Cardiac muscle cell (in vitro differentiated cells and primary cell): ENCODE results near the gene LAMTOR4. TPM values are rescaled to one million over a fixed set of nuclear protein-coding genes. Genes with fewer than 3 reads are reported as not detected.
A peak's percentile ranks its signal among the peaks of the same experiment; 100 is the strongest.

Experiments used
- DNase-seq, 2 donors: peaks; one replicate each; pipeline versions ENCODE4 v3.0.0 to v3.0.0-alpha.2; 2010 to 2017; ENCODE audit warnings: low read depth in 1 of 2, low spot score in 1 of 2
- H3K27ac ChIP-seq: fragments of 200-600 bp; sonication (generic); 2 replicates; pipeline ENCODE4 v1.5.1; 2016
- H3K27me3 ChIP-seq: fragments of 200-600 bp; sonication (generic); 2 replicates; pipeline ENCODE4 v1.6.0; 2016; ENCODE audit warnings: control low read depth
- H3K36me3 ChIP-seq: fragments of 200-600 bp; sonication (generic); 2 replicates; pipeline ENCODE4 v1.5.1; 2016; ENCODE audit warnings: control low read depth
- H3K4me1 ChIP-seq: fragments of 200-600 bp; sonication (generic); 2 replicates; pipeline ENCODE4 v1.8.1; 2017; ENCODE audit warnings: low read depth, mild to moderate bottlenecking, mixed run types
- H3K4me3 ChIP-seq: fragments of 200-600 bp; sonication (generic); 2 replicates; pipeline ENCODE4 v1.5.1; 2016; ENCODE audit warnings: mild to moderate bottlenecking
- H3K9me3 ChIP-seq: fragments of 200-600 bp; sonication (generic); 2 replicates; pipeline ENCODE4 v1.5.1; 2017; ENCODE audit warnings: low read depth, mild to moderate bottlenecking, control low read depth
- polyA plus RNA-seq: library from polyadenylated mRNA; unstranded; fragments of >200 nt; fragmentation: Nextera tagmentation; extraction: Ambion mirVana; gene quantifications from 2 replicates; pipeline ENCODE4 v1.2.1, GENCODE V29; 2016
- total RNA-seq: library from RNA; depleted of rRNA; stranded (reverse); fragments of >200 nt; gene quantifications from 2 replicates; pipeline ENCODE4 v1.2.3, GENCODE V29; 2016
- TF ChIP-seq, protein P1 (sequence below): IDR thresholded peaks from 2 replicates; pipeline ENCODE4 v1.5.1; 2012; ENCODE audit warnings: low read depth, mild to moderate bottlenecking, low read length

LAMTOR4 gene
- total and polyA plus RNA-seq, 2 experiments from 2014 or later = 199 to 280 TPM

DNA sequence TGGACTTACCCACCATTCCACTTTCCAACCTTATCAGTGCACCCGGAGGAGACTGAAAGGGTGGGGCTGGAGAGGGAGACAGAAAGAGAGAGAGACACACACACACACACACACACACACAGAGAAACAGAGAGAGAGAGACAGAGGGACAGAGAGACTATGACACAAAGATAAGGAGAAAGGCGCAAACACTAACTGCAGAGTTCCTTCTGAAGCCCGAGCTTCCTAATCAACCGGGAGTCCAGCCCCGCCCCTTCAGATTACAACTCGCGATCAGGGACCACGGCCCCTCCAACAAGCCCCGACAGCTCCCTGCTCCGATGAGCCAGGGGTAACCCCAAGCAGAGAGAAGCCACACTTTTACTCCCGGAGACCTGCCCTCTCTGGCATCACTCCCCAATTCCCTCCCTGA lies 19.2 kb downstream of the LAMTOR4 start:
- peak; percentile 18 to 20 for DNase-seq
- TF ChIP-seq, protein P1, sequence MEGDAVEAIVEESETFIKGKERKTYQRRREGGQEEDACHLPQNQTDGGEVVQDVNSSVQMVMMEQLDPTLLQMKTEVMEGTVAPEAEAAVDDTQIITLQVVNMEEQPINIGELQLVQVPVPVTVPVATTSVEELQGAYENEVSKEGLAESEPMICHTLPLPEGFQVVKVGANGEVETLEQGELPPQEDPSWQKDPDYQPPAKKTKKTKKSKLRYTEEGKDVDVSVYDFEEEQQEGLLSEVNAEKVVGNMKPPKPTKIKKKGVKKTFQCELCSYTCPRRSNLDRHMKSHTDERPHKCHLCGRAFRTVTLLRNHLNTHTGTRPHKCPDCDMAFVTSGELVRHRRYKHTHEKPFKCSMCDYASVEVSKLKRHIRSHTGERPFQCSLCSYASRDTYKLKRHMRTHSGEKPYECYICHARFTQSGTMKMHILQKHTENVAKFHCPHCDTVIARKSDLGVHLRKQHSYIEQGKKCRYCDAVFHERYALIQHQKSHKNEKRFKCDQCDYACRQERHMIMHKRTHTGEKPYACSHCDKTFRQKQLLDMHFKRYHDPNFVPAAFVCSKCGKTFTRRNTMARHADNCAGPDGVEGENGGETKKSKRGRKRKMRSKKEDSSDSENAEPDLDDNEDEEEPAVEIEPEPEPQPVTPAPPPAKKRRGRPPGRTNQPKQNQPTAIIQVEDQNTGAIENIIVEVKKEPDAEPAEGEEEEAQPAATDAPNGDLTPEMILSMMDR = no peak
- Histone ChIP-seq H3K9me3 (no peaks in the 10 kb centered on the region), H3K27ac (no peak overlapping the region), H3K4me1 (peaks cover 10% of the 10 kb centered on the region), H3K4me3 (peak overlapping the region; percentile 5), H3K27me3 (peaks cover 13% of the 10 kb centered on the region), H3K36me3 (no peaks in the 10 kb centered on the region)

DNA sequence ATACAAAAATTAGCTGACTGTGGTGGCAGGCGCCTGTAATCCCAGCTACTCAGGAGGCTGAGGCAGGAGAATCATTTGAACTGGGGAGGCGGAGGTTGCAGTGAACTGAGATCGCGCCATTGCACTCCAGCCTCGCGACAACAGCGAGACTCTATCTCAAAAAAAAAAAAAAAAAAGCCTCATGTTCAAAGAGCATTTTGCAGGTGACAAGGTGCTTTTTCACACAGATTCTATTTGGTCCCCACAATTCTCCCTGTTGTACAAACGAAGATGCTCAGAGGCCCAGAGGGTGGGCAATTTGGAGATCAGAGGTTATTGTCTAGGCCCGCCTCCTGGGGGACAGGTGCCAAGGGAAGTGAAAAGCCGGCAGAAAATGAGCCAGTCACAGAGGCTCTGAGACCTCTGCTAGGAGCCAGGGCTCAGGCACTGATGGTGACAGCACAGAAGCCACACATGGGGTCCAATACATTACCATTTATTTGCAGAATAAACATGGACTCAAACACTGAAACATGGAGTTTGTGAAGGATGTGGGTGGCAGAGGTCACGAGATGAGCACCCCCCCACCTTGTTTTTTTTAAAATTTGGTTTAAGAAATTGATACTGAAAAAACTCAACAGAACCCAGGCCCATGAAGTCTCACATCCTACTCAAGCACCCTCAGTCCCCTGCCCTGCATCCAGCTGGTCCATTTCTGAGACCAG lies 20.6 kb downstream of the LAMTOR4 start:
- peaks cover 10% of the 10 kb centered on the region for H3K4me1 ChIP-seq
- no peak overlapping the region for H3K4me3 ChIP-seq
- no peaks in the 10 kb centered on the region for H3K9me3 ChIP-seq
- H3K27me3 ChIP-seq = peaks cover 13% of the 10 kb centered on the region
- H3K27ac ChIP-seq = no peak overlapping the region
- no peak for DNase-seq
- no peaks in the 10 kb centered on the region for H3K36me3 ChIP-seq
- TF ChIP-seq, protein P1 = no peak

DNA sequence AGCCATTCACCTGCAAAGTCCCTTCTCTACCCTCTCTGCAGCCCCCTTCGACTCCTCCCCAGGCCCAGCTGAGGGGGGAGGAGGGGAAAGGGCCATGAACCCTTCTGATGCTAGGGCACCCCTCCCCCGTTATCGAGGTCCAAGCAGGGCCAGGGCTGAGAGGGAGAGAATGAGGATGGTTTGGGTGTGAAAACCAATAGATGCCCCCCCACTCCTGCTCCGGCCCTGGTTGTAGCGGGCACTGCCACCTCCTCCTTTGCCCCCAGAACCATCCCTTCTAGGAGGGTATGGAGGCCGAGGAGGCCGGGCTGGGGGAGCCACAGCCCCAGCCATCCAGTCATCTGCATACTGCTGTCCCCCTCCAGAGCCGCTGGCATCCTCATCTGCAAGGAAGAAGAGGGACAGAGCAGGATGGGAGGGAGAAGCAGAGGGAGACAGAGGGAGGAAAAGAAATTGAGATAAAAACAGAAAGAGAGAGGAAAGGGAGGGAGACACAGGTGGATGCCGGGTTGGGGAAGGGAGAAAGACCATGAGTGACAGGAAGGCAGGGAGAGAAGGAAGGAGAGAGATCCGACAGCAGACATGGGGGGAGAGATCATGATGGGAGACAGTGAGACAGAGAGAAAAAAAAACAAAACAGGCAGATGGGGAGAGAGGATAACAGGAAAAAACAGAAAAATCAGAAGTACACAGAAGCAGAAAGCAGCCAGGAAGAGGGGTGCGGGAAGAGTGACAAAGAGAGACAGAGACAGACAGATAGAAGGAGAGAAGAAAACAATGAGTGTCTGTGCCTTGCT lies 21.6 kb downstream of the LAMTOR4 start:
- no peak for DNase-seq
- Histone ChIP-seq H3K4me3 (no peak overlapping the region), H3K36me3 (no peaks in the 10 kb centered on the region)

DNA sequence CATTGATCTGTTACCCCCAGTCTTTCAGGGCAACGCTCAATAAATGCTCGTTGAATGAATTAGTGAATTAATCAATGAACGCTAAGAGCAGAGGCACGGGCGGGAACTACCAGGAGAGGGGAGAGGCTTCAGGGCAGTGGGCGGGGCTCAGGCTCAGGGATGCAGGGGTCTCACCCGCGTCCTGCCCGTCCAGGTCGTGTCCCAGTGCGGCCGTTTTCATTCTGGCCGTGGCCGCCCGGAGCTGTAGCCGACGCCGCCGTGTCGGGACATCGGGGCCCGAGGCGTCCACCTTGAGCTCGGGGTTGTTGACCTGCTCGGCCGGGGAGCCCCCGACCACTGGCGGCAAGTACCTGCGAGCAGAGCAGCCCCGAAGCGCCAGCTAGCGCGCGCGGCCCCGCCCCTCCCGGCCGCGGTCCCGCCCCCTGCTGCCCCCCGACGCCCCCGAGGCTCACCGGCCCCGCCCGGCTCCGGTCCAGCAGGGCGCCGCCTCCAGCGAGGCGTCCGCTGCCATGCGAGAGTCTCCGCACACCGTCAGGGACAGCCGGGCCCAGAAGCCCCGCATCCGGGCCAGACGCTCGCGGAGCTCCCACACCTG lies 22.5 kb downstream of the LAMTOR4 start:
- H3K4me1 ChIP-seq = peaks cover 10% of the 10 kb centered on the region
- H3K9me3 ChIP-seq = no peaks in the 10 kb centered on the region
- H3K4me3 ChIP-seq = peak overlapping the region; percentile 25
- peak in 1 of 2 donors; percentile 30 for DNase-seq
- H3K27me3 ChIP-seq = peaks cover 13% of the 10 kb centered on the region
- H3K36me3 ChIP-seq = no peaks in the 10 kb centered on the region
- no peak overlapping the region for H3K27ac ChIP-seq
- TF ChIP-seq, protein P1 = no peak

More for the DNA sequence above, 21.6 kb downstream of the LAMTOR4 start:
- peaks cover 13% of the 10 kb centered on the region for H3K27me3 ChIP-seq
- TF ChIP-seq, protein P1 = no peak
- H3K9me3 ChIP-seq = no peaks in the 10 kb centered on the region
- H3K4me1 ChIP-seq = peaks cover 10% of the 10 kb centered on the region
- no peak overlapping the region for H3K27ac ChIP-seq

DNA sequence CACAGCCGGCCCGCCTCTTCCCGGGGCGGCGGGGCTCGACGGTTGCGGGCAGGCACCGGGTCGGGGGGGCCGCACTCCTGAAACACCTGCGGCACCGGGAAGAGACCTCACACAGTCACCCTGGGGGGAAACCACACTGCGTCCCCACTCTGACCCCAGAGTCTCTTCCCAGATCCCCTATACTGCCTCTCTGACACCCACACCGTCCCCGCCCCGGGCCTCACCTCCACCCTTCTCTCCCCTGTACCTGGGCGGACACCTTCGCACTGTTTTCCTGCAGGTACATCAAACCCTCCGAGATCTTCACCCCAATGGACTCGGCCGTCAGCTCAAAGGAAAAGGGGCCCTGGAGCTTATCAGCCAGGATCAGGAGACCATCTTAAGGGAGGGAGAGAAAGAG lies 23.1 kb downstream of the LAMTOR4 start:
- no peaks in the 10 kb centered on the region for H3K36me3 ChIP-seq
- no peak for DNase-seq
- no peaks in the 10 kb centered on the region for H3K9me3 ChIP-seq
- peaks cover 10% of the 10 kb centered on the region for H3K4me1 ChIP-seq
- no peak overlapping the region for H3K27ac ChIP-seq
- peak overlapping the region; percentile 25 for H3K4me3 ChIP-seq
- TF ChIP-seq, protein P1 = no peak
- H3K27me3 ChIP-seq = peaks cover 13% of the 10 kb centered on the region
